Suppressor macrophage treated with lipopolysaccharide for 4 hours (primary cell): Measurements from ENCODE around the gene CUX1.

Experiments
- DNase-seq: peaks from one replicate; pipeline ENCODE4 v3.0.0-alpha.2; 2020

CUX1 gene

GRCh38 chr7:101989101-101989500, 171.7 kb downstream of the CUX1 start:
- DNase-seq, result no peak

DNA sequence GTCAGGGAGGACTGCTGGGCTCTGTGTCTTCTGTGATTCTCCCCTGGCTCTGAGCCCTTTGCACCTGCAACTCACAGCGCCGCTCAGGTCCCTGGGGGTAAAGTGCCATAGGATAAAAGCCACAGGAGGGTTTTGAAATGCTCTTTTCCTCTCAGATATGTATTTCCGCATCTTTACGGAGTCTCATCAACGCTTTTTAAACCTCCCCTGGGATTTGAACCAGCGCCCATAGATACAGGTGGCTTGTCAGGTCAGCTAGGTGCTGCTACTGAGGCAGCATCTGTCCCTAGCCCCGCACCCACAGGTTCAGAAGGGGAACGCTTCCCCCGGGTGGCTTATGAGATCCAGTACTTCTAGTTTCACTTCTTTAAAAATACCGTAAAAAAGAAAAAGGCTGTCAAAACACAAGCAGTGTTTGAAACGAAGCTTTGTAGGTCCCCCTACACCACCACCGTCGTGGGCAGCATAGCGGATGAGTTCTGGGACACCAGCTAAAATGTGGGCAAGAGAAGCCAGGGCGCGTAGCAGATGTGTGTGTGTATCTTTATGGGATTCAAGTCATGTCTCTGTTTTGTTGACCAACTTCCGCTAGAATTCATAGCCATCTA, 173.5 kb downstream of the CUX1 start:
- DNase-seq, result peak; percentile 57

DNA sequence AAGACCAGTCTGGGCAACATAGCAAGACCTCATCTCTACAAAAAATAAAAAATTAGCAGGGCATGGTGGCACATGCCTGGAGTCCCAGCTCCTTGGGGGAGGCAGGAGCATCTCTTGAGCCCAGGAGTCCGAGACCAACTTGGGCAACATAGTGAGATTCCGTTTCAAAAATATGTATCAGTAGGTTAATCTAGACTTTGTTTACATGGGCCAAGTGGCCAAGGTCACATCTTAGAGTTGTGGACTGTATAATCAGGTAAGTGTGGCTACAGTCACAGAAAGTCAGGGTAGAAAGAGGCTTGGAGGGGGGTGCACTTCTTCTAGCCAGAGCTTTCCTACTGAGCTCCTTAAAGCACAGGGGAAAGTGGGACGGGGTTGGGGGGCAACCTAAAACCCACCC, 174.4 kb downstream of the CUX1 start:
- DNase-seq, result no peak

GRCh38 chr7:101993311-101993710, 175.9 kb downstream of the CUX1 start:
- DNase-seq, result no peak

DNA sequence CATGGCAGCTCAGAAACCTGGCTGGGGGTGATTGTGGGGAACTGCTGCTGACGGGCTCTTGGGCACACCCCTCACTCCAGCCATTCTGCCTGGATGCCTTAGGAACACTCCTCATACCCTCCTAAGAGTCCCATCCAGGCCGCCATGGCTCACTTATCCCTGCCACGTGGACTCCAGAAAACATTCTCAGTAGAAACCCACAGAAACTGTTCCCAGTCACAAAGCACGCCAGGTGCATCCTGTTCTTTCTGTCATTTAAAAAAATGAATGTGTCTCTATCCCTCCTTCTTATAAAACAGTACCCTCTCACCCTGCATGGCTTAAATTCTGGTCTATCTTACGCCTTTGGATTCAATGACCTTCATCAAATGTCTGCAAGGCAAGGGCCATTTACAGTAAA, 177.7 kb downstream of the CUX1 start:
- DNase-seq, result no peak

DNA sequence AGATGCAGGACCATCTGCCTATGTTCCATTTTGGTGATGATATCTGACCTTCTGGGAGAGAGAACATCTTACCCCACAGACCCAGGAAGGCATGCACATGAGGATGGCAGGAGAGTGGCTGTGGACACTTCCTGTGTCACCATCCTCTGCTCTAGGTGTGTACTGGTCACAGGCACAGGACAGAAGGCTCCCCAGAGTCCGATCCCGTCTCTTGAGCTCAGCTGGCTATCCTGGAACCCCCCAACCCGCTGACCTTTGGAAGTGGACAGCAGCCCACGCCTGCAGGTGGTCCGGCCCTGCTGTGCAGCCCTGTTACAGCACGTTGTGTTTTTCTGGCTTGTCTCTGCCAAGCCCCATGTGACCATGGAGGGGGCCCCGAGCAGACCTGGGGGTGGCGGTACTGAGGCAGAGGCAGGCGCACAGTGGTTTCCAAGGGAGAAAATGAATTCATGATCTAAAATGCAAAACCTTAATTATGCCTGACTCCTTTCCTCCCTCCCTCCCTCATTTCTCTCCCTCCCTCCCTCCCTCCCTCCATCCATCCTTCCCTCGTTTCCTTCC, 178.8 kb downstream of the CUX1 start:
- no peak for DNase-seq

DNA sequence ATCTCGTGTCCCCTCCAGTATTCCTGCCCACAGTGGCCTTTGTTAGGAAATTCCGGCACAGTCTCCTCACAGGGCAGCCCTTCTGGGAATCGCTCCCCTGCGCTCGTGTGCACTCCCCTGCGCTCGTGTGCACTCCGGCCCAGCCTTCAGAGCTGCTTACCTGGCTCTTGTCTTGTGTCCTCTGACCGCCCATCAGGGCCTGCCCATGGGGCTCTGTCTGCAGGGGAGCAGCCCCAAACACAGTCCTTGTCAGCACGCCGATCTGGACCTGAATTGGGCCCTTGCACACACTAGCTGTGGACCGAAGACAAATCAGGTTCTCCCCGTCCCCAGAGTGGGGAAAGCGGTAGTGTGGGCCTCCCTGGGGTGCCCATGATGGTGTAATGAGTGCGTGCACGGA, 179.4 kb downstream of the CUX1 start:
- DNase-seq, result no peak

GRCh38 chr7:101998029-101998905, 180.8 kb downstream of the CUX1 start:
- DNase-seq, result no peak

DNA sequence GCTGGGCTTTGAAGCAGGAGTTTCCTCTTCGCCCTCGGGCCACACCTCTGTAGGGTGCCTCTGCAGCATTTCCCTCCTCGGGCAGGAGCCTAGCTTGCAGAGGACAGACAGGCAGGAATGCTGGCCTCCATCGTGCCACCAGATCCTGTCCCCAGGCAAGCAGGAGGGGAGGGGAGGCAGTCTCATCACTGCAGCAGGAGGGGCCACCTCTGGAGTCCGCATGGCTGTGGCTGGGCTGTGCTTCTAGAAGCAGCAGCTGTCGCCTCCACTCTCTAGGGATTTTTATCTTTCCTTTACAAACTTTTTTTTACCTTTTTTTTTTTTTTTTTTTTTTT, 181.4 kb downstream of the CUX1 start:
- no peak for DNase-seq

GRCh38 chr7:101999393-101999792, 182.0 kb downstream of the CUX1 start:
- DNase-seq, result no peak

DNA sequence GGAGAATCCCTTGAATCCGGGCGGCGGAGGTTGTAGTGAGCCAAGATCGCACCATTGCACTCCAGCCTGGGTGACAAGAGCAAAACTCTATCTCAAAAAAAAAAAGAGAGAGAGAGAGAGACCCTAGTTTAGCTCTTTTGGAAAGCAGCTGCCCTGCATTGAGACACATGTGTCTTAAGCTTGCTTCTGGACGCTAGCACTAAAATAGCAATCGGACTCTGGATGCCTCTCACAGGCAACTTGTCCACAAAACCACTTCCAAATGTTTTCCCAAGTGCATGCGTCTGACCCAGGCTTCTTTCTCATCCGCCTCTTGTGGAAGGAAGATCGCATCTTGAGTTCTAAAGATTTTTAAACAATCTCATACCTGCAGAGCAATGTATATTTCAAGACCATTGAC, 182.7 kb downstream of the CUX1 start:
- no peak for DNase-seq

DNA sequence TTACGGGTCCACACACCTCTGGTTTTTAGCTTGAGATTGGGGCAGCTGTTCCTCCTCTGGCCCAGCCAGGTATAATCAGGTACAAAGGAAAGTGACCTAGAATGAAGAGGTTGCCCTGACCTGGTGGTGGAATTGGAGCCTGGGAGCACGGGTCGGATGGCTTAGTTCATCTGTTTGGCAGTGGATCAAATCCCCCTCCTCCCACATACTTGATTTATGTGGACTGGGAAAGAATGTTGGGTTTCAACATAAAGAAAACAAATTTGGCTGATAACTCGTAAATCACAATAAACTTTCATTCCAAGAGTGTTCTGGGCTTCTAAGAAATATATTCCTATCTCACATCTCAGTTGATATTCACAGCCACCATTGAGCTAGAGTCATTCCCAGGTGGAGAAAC, 186.8 kb downstream of the CUX1 start:
- no peak for DNase-seq

GRCh38 chr7:102004848-102005247, 187.4 kb downstream of the CUX1 start:
- DNase-seq, result no peak

DNA sequence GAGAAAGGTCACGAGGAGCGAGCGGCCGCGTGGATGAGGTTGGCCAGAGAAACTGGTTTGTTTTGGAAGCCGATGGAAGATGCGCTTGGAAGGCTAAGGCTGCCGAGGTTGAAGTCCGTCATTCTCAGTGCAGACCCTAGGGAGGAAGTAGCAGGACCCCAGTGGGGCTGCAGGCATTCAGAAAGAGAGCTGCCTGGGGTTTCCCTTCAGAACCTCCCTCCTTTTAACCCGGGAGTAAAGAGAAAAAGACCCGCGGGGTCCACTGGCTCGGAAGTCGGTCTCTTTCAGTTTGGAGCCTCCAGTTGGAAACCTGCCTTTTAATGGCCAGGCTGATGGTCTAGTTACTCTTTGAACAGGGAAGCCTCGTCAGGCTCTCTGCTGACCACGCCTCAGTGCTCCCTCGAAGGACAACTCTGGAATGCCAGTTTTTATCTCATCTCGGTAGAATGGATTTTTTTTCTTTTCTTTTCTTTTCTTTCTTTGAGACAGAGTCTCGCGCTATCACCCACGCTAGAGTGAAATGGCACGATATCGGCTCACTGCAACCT, 188.6 kb downstream of the CUX1 start:
- DNase-seq, result no peak

GRCh38 chr7:102006695-102007094, 189.3 kb downstream of the CUX1 start:
- DNase-seq, result no peak

GRCh38 chr7:102008535-102009262, 191.3 kb downstream of the CUX1 start:
- DNase-seq, result no peak

- DNase-seq, result no peak
Observed at GRCh38 chr7:102009628-102010027, 192.2 kb downstream of the CUX1 start.

- DNase-seq, result peak; percentile 16
Observed at GRCh38 chr7:102012112-102012830, 194.8 kb downstream of the CUX1 start.

DNA sequence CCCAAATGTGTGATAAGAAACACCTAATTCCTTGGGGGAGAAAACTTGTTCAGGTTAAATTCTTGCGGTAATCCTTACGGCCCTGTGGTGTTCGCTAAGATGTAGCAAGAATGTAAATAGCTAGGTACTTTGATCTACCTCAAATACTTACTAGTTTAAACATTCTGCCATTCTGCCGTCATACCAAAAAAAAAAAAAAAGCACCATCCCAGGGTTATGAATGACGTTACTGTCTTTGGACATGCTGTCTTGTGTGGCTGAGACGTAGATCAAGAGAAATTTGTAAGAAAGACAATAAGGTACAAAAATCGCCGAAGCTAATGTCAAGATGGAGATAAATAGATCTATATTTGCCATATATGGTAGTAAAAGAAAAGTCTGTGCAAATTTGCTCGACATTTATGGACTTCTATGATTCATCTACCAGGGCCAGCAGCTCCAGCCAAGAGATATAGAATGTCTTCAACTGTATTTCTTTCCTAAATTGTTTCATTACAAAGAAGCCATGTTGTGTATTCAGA, 195.6 kb downstream of the CUX1 start:
- no peak for DNase-seq

DNA sequence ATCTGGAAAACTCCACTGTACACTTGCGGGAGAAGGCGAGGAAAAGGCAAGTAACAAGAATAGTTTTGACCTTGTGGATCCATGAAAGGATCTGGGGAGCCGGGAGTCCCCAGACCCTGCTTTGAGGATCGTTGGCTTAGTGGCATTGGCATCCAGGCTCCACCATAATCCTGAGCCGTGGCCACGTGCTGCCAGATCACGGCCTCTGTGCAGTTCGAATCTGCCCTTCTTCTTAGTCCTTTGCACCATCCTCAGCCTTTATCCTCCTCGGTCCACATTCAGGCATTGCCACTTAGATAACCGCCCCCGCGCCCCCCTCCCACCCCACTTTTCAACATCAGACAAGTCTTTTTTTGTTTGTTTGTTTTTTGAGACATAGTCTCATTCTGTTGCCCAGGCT, 201.4 kb downstream of the CUX1 start:
- no peak for DNase-seq

DNA sequence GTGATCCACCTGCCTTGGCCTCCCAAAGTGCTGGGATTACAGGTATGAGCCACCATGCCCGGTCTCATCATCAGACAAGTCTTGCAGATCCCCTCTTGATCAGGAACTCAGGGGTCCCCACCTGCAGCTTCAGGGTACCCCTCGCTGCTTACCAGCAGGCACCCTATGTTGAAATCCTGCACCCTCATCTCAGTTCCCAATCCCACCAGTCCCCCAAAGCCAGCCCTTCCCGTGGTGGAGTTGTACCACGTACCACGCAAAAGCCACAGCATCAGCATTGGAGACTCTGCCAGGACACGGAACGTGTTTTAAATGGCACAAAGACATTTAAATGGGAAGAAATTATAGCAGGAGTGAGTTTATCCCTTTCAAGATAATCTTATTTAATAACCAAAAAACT, 202.0 kb downstream of the CUX1 start:
- DNase-seq, result no peak

- DNase-seq, result no peak
Observed at GRCh38 chr7:102021841-102022618, 204.6 kb downstream of the CUX1 start.
